HG03469 (cell line): Measurements from ENCODE around the gene COMMD7.
"Not testable (repeated sequence)": the region's sequence is repeated elsewhere in the genome, so short reads cannot be mapped to it uniquely, and the experiment has no call there.

Source experiments
- ATAC-seq: cut with Tn5 transposase; IDR thresholded peaks from one replicate; pipeline ENCODE4 v1.9.1; 2021; ENCODE audit warnings: mild to moderate bottlenecking, moderate library complexity, moderate number of reproducible peaks; ENCODE audit not compliant: unreplicated experiment

COMMD7 gene

DNA sequence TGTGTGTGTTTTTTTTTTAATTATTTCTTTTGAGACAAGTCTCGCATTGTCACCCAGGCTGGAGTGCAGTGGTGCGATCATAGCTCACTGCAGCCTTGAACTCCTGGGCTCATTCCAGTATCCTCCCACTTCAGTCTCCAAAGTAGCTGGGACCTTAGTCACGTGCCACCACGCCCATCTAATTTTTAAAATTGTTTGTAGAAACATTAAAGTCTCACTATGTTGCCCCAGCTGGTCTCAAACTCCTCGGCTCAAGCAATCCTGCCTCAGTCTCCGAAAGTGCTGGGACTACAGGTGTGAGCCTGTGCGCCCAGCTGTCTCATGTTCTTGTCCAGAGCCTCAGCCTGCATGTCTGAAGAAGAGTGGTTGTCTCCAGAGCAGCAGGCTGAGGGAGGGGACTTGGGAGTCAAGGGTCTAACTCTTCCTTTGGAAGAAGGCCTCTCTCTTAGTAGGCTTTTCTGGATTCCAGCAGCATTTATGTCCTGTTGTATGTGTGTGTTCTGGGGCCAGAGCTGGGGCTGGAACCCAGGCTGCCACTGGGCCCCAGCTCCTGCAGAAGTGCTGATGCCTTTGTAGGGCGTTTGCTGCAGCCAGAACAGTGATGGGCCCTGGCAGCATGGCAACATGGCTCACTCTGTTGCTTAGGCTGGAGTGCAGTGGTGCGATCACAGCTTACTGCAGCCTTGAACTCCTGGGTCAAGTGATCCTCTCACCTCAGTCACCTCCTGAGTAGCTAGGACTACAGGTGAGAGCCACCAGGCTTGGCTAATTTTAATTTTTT lies 24.3 kb upstream of the COMMD7 start:
- ATAC-seq, result no peak

DNA sequence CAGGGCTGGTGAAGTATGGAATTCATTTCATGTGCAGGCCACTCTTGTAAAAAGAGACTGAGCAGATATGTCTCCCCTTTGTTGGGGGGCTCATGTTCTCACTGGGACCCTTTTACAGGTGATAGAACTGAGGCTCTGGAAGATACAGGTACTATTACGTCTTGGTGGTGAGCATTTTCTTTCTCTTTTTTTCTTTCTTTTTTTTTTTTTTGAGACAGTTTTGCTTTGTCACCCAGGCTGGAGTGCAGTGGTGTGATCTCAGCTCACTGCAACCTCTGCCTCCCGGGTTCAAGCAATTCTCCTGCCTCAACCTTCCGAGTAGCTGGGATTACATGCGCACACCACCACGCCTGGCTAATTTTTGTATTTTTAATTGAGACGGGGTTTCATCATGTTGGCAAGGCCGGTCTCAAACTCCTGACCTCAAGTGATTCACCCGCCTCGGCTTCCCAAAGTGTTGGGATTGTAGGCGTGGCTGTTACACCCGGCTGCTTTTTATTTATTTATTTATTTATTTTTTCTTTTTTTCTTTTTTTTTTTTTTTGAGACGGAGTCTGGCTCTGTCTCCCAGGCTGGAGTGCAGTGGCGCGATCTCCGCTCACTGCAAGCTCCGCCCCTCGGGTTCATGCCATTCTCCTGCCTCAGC lies 22.1 kb upstream of the COMMD7 start:
- ATAC-seq, result not testable (repeated sequence)

DNA sequence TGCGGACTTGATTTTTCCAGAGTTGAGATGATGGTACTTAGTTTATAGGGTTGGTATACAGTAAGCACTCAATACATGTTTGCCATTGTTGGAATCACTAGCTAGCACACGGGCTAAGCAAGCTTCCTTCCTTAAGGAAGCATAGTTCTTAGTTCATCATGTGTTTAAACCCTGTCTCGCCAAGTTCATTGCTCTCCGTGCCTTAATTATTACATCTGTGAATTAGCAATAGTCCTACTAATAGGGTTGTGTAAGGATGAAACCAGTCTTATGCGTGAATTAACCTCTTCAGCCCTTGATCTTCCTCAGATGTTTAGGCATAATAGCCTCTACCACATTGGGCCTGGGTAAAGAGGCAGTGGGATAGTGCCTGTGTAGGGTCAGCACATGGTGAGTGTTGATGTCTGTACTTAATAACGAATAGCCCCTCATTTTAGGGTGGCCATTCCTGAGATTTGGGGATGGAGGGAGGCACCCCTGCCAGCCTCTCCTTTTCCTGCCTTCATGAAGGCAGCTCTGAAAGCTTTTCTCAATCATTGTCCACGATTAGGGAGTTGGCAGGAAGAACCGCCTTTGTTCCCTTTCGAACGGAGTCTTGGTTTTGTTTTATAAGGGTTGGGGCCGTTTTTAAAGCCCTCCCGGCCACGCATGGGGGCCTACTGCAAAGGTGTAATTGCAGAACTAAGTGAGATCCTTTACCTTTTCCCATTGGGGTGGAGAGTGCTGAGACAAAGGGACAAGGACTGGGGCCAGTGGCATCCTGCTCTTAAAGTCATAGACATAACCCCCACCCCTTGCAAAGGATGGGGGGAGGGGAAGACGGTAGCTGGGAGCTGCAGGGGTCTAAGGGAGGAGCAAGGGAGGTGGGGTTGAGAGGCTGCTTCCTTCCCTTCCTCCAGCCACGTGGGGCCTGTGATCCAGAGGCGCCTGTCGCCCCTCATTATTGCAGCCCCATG lies 21.0 kb upstream of the COMMD7 start:
- ATAC-seq, result no peak

DNA sequence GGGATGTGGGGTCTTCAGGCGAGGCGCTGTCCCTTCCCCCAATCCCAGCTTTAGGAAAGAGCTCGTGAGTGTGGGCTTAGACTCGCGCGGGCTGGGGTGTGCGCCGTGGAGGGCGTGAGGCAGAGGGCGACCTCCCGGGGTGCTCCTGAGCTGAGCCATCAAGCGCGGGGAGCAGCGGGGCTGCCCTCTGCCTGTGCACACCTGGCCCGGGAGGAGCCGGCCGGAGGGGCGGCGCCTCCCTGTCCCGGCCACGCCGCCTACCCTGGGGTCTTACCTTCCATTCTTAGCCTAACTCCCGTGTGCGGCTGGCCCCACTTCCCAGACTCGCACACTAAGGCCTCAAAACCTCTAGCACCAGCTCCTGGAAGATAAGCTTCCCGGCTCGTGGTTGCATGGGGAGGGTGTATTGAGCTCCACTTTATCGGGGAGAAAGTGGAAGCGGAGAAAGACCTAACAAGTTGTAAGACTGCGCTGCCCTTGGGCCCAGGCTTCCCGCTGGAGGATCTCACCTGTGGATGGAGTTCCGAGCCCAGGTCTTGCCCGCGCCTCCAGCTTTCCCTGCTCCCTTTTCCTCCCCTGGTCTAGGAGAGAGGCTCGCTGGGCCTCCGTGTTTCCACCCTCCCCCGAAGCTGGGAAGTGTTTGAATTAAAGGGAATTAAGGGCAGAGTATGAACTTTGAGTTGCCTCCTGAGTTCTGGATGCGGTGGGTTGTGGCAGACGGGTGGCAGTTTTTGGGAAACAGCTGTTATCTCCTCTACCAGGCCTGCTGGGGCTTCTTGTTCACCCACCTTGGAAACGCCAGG lies 20.1 kb upstream of the COMMD7 start:
- ATAC-seq, result no peak

DNA sequence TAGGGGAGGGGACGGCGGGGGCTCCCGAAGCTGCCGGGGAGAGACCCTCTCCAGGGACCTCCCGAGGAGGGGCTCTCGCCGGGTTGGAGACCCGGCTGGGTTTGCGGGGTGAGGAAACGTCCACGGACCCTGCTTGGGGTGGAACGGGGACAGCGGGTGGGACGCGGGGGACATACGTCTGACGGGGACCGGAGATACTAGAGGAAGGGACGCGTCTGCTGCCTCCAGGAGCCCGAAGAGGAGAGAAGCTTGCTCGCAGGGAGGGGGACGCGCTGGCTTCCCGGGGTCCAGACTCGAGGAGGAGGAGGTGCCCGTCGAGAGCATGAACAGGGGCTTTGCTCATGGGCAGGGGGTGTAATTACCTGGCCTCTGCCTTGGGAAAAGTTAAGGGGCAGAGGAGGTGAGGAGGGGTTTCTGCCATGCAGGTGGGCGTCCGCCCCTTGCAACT lies 19.5 kb upstream of the COMMD7 start:
- no peak for ATAC-seq

DNA sequence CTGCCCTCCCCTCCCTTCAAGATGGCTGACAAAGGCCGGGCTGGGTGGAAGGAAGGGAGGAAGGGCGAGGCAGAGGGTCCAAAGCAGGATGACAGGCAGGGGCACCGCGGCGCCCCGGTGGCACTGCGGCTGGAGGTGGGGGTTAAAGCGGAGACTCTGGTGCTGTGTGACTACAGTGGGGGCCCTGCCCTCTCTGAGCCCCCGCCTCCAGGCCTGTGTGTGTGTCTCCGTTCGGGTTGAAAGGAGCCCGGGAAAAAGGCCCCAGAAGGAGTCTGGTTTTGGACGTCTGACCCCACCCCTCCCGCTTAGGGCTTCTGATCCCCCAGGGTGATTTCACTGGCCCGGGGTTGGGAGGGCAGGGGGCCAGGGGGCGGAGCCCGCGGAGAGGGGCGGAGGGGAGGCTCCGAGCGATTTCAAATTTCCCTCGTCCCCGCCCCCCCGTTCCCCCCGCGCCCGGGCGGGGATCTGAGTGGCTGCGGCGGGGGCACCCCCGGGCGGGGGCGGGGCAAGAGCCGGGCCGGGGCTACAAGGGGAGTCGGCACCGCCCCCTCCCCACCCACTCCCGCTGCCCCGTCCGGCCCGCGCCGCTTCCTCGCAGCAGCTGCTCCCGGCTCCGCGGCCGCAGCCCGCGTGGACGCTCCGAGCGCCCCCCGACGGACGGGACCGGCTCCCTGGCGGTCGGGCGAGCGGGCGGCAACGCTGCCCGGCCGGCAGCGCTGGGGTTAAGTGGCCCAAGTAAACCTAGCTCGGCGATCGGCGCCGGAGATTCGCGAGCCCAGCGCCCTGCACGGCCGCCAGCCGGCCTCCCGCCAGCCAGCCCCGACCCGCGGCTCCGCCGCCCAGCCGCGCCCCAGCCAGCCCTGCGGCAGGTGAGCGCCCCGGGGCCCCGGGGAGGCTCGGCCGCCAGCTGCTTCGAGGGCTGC lies 18.8 kb upstream of the COMMD7 start, which contains the start of gene DNMT3B:
Gene DNMT3B (plus strand): TSS at position 555 of the 923 bp plus-strand sequence. CDS start 17,939 bp downstream, outside the sequence.
- ATAC-seq, result no peak

DNA sequence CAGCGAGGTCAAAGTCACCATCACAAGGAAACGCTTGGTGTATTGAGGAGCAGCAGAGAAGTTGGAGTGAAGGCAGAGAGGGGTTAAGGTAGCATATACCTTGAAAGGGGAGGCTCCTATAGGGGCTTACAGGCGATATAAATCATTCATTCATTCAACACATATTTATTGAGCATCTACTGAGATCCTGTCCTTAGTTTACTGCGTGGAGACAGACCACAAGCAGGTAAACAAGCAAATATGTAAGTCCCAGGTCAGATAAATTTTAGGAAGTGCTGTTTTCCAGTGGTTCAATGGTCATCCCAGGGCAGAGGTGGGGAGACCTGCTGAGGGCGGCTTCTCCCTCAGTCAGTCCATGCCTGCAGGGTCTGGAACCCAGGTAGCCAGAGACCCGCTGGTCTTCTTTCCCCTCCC lies 18.2 kb upstream of the COMMD7 start:
- ATAC-seq, result no peak

DNA sequence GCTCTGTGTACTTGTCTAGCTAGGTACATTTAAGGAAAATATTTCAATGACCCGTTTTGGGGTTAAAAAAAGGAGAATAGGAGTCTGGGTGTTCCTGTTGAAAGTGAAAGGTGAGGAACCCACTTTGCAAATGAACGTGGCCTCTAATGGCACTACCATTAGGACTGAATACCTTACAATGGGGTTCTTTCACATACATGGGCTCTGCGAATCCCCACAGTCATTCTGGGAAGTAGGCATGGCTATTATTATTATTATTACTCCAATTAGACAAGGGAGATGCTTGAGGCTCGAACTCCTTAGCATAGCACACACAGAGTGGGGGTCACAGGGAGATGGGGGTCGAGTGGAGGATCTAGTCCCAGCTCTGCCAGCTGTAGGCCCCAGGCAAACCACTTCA lies 12.9 kb upstream of the COMMD7 start:
- no peak for ATAC-seq

DNA sequence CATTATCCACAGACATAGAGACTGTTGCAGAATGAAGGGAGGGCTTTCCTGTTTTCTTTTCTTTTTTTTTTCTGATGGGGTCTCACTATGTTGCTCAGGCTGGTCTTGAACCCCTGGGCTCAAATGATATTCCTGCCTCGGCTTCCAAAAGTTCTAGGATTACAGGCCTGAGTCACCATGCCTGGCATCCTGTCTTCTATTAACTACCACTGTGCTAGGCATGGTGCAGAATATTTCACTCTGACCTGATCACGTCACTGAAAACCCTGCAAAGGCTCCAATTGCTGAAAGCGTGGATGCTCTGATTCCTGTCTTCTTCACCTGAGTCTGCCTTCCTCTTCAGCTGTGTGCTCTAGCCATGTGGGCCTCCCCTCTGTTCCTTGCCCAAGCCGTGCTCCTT lies 10.5 kb upstream of the COMMD7 start:
- ATAC-seq, result no peak

DNA sequence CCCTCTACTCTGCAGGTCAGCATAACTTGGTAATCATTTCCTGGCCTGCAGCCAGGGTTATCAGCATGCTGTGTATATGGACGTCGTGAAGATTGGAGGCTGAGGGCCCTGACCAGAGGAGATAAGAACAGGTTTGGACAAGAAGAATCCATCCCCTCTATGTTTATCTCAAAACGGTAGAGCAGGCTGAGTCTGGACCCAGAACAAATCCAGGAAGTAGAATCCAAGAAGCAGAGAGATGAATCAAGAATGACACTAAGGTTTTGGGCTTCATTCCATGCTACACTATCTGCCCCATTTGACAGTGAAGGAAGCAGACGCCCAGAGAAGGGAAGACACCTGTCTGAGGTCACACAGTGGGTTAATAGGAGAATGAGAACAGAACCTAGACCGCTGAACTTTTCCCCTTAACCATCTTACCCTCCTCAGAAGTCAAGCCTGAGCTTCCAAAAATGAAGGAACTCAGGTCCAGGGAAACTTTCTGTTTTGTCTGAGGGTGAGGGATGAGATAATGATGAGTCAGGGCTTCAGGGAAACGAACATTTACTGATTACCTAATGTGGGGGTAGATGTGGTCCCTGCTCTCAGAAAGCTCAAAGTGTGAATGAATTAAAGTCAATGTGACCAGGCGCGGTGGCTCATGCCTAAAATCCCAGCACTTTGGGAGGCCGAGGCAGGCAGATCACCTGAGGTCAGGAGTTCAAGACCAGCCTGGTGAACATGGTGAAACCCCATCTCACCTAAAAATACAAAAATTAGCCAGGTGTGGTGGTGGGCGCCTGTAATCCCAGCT lies 9.4 kb upstream of the COMMD7 start:
- ATAC-seq, result no peak

DNA sequence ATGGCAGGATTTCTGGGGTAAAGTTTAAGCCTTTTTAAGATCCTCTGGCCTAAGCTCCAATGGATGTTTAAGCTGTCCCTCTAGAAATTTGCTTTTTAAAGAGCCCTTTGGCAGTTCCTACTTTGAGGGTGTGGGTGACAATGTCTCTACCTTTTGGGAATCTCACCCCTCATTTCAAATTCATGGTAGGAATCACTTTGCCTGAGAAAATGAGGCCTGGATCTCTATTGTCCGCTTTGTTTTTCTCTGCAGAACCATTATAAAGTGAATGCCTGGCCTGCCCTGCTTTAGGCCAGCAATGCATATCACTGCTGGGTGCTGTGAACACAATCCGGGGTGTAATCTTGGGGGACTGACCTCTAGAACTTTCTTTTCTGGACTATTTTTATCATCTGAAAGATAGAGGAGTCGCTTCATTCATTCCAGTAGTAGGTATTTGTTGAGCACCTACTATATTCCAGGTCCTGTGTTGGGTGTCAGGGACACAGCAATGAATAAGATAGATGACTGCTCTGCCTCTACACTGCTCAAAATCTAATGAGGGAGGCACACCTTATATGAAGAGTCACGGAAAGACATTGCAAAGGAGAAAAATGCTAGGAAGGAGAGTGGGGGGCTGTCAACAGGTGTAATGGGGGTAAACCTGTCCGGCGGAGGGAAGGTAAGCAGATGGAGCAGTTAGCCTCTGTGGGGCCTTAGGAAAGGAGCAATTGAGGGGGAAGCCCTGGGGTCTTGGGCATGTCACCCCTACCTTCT lies 8.6 kb upstream of the COMMD7 start:
- no peak for ATAC-seq

DNA sequence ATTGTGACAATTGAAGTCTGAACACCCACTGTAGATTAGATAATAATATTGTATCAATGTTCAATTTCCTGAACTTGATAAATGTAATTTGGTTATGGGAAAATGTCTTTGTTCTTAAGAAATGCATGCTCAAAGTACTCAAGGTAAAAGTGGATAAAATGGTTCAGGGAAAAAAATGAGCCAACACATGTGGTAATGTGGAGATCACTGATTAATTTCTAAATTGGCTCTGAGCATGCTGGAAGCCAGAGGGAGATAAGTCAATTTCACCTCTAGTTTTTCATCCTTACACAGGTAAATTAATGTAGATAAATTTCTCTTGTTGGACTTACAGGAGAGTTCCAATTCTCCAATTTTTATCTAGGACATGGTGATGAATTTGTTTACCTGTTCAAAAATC lies 8.0 kb upstream of the COMMD7 start:
- no peak for ATAC-seq

DNA sequence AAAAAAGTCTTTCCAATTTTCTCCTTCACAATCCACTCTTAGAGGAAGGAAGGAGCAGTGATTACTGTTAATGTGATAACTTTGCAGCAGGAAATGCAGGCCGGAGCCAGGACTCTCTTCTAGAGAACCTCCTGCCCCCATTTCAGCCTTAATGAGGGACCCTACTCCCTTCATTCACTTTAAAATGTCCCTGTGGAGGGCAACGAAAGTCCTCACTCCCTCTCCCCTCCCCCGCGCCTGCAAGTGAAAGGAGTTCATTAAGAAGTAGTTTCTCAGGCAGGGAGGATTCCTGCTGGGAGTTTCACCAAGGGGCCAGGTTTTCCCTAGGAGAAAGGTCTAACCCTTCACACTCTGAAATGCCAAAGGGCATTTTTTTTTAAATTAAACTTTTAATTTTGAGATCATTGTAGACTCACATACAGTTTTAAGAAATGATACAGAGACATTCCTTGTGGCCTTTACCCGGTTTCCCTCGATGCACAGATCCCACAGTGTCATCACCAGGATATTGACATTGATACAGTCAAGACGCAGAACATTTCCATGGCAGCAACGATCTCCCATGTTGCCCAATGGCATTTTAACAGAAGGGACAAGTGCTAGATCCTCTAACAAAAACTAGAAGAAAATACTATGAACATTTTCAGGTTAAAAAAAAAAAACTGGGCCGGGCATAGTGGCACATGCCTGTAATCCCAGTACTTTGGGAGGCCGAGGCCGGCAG lies 6.8 kb upstream of the COMMD7 start:
- ATAC-seq, result no peak

DNA sequence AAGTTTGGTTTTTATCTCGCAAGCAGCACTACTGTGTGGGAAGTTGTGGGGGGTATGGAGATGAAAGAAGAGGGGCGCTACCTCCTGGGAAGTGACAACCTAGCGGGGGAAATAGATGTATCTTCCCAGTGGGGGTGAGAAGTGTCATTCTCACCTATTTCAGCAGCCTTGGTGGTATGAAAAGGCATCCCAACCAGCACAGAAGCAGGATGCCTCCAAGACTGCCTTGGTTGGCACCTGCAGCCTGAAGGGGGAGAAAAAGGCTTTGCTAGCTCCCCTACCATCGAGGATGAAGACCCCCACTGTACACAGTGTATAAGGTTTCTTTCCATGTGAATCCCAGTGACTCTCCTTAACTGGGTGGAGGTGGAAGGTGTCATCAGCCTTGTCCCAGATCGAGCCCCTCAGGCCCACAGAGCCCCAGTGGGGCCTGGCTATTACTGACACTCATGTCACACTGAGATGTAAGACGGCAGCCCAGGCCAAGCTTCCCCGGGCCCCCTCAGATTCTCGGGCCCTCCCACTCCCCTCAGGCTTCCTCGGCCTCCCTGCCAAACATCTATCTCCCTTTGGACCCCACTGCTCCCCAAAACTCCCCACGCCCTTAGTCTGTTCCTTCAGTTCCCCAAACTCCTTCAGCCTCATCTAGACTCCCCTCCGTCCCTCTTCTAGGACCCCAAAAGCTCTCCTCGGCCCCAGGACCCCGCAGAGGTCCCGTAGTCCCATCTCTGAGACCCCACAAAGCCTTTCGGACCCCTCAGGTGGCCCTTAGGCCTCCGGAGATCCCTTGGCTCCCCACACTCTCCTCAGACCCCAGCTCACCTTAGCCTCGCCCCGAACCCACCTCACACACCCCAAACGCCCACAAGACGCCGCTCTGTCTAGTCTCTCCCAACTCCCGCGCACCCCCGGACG lies 688 bp downstream of the COMMD7 start:
- no peak for ATAC-seq

DNA sequence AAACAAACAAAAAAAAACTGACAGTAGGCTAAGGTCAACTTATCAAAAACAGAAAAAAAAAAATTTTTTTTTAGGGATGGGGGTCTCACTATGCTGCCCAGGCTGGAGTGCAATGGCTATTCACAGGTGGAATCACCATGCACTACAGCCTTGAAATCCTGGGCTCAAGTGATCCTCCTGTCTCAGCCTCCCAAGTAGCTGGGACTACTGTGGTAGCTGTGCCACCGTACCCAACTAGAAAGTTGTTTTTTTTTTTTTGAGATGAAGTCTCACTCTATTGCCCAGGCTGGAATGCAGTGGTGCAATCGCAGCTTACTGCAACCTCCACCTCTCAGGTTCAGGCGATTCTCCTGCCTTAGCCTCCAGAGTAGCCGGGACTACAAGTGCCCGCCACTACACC lies 2.1 kb downstream of the COMMD7 start:
- no peak for ATAC-seq
